Thyroid gland (tissue), 4 donors: Measurements from ENCODE around the gene SPRR4. TPM values are rescaled to one million over a fixed set of nuclear protein-coding genes. Genes with fewer than 3 reads are reported as not detected.

Source experiments
- DNase-seq, 2 donors: peaks; one replicate each; pipeline ENCODE4 v3.0.0-alpha.2; 2019
- H3K27ac ChIP-seq, 3 donors: fragments of 200-600 bp; sonication (generic); 1 replicate in 2 of 3; 2 replicates in 1 of 3; pipeline ENCODE4 v1.5.1; 2016 to 2019; ENCODE audit warnings: mild to moderate bottlenecking in 1 of 3, moderate library complexity in 1 of 3
- H3K27me3 ChIP-seq: fragments of 200-600 bp; sonication (generic); one replicate; pipeline ENCODE4 v1.5.1; 2019
- H3K36me3 ChIP-seq, 2 donors: fragments of 200-600 bp; sonication (generic); one replicate each; pipeline ENCODE4 v1.5.1; 2016 to 2019
- H3K4me1 ChIP-seq, 2 donors: fragments of 200-600 bp; sonication (generic); one replicate each; pipeline ENCODE4 v1.5.1; 2017 to 2019
- H3K4me3 ChIP-seq, 3 donors: fragments of 200-600 bp; sonication (generic); replicated peaks in 1 of 3; 1 replicate in 2 of 3; 2 replicates in 1 of 3; pipeline ENCODE4 v1.5.1; 2016; ENCODE audit warnings: mild to moderate bottlenecking in 1 of 3
- H3K9me3 ChIP-seq: fragments of 200-600 bp; sonication (generic); one replicate; pipeline ENCODE4 v1.5.1; 2017
- POLR2A ChIP-seq, 2 donors: fragments of 450-650 bp; IDR thresholded peaks; one replicate each; pipeline ENCODE4 v1.6.1; 2017; ENCODE audit warnings: antibody characterized with exemption in 2 of 2, mild to moderate bottlenecking in 2 of 2, moderate library complexity in 1 of 2
- WGBS, 2 donors: methylation state at CpG; one replicate each; pipeline ENCODE4 v1.1.5; 2017; 5-methylcytosine and 5-hydroxymethylcytosine counted together
- intact Hi-C: fragments of 100-400 bp; cut with DNase I; formaldehyde crosslinking; loops from one replicate; pipeline ENCODE4 v1.15.1; 2023
- total RNA-seq, 4 donors: library from RNA; depleted of rRNA; stranded (reverse); fragments of >200 nt; gene quantifications; one replicate each; pipeline ENCODE4 v1.2.3, GENCODE V29; 2016
- TF ChIP-seq, protein P1 (sequence below), 6 experiments: fragments of 200-600 bp in 3 of 6; fragments of 450-650 bp in 3 of 6; sonication (generic) in 3 of 6; IDR thresholded peaks; one replicate each; pipeline ENCODE4 v1.5.1; 2016 to 2019; ENCODE audit warnings: antibody characterized with exemption in 6 of 6, mild to moderate bottlenecking in 2 of 6, inconsistent platforms in 1 of 6, moderate library complexity in 1 of 6

Gene SPRR4
- total RNA-seq, 4 donors from 2014 or later: not detected

- no peak for DNase-seq
- no peaks in the 10 kb centered on the region for H3K9me3 ChIP-seq
- H3K4me3 ChIP-seq: no peak overlapping the region
- TF ChIP-seq, protein P1, sequence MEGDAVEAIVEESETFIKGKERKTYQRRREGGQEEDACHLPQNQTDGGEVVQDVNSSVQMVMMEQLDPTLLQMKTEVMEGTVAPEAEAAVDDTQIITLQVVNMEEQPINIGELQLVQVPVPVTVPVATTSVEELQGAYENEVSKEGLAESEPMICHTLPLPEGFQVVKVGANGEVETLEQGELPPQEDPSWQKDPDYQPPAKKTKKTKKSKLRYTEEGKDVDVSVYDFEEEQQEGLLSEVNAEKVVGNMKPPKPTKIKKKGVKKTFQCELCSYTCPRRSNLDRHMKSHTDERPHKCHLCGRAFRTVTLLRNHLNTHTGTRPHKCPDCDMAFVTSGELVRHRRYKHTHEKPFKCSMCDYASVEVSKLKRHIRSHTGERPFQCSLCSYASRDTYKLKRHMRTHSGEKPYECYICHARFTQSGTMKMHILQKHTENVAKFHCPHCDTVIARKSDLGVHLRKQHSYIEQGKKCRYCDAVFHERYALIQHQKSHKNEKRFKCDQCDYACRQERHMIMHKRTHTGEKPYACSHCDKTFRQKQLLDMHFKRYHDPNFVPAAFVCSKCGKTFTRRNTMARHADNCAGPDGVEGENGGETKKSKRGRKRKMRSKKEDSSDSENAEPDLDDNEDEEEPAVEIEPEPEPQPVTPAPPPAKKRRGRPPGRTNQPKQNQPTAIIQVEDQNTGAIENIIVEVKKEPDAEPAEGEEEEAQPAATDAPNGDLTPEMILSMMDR (IDR thresholded peaks at IDR 0.05): no peak
- no peak for TF ChIP-seq POLR2A (IDR thresholded peaks at IDR 0.05)
- H3K27me3 ChIP-seq: no peaks in the 10 kb centered on the region
- H3K27ac ChIP-seq: no peak overlapping the region
- 82 to 86% methylated on average over 1 of the region's 1 CpG for WGBS, 2 donors
- no peaks in the 10 kb centered on the region for H3K36me3 ChIP-seq
- intact Hi-C loops: no loop called here
- no peaks in the 10 kb centered on the region for H3K4me1 ChIP-seq
Measured at GRCh38 chr1:152964536-152964935, 5.9 kb upstream of the SPRR4 start.

- no peak overlapping the region for H3K4me3 ChIP-seq
- TF ChIP-seq, protein P1 (IDR thresholded peaks at IDR 0.05): no peak
- TF ChIP-seq POLR2A (IDR thresholded peaks at IDR 0.05): no peak
- no peaks in the 10 kb centered on the region for H3K36me3 ChIP-seq
- H3K4me1 ChIP-seq: no peaks in the 10 kb centered on the region
- no peaks in the 10 kb centered on the region for H3K27me3 ChIP-seq
- H3K9me3 ChIP-seq: no peaks in the 10 kb centered on the region
- no peak overlapping the region for H3K27ac ChIP-seq
- DNase-seq: no peak
- intact Hi-C loops: no loop called here
- 75 to 76% methylated on average over 4 of the region's 4 CpGs for WGBS, 2 donors
Measured at GRCh38 chr1:152965853-152966252, 4.6 kb upstream of the SPRR4 start.

DNA sequence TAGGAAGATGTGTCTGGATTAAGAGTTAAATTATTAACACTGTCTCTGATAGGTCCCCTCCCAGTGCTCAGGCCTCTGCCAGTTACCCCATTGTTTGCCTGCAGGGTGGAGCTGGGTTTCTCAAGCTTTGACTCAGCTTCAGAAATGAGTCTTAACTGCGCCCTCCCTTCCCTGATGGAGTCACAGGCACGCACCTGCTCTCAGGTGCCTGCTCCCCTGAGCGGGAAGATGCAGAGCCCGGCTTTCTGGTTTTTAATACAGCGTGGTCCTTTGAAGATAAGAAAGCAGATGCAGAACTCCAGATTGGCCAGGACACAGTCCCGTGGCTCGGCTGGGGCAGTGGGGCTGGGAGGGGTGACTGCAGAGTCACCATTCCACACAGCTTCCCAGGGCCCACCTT lies 3.2 kb upstream of the SPRR4 start:
- intact Hi-C loops: no loop called here
- Histone ChIP-seq H3K27ac (no peak overlapping the region), H3K27me3 (no peaks in the 10 kb centered on the region), H3K9me3 (no peaks in the 10 kb centered on the region), H3K36me3 (no peaks in the 10 kb centered on the region), H3K4me1 (no peaks in the 10 kb centered on the region), H3K4me3 (no peak overlapping the region)
- DNase-seq: no peak
- WGBS, 2 donors: 83 to 85% methylated on average over 7 of the region's 7 CpGs
- TF ChIP-seq, protein P1 (IDR thresholded peaks at IDR 0.05): no peak
- TF ChIP-seq POLR2A (IDR thresholded peaks at IDR 0.05): no peak

- TF ChIP-seq, protein P1 (IDR thresholded peaks at IDR 0.05): no peak
- no peak for TF ChIP-seq POLR2A (IDR thresholded peaks at IDR 0.05)
- intact Hi-C loops: no loop called here
- Histone ChIP-seq H3K9me3 (no peaks in the 10 kb centered on the region), H3K27ac (no peak overlapping the region), H3K27me3 (no peaks in the 10 kb centered on the region), H3K4me3 (no peak overlapping the region), H3K4me1 (no peaks in the 10 kb centered on the region), H3K36me3 (no peaks in the 10 kb centered on the region)
- no peak for DNase-seq
- 65% methylated on average over 2 of the region's 2 CpGs for WGBS, 2 donors
Measured at GRCh38 chr1:152968248-152968647, 2.2 kb upstream of the SPRR4 start.

GRCh38 chr1:152969036-152969435 lies 1.4 kb upstream of the SPRR4 start:
- WGBS, 2 donors: 74 to 87% methylated on average over 2 of the region's 2 CpGs

More at GRCh38 chr1:152969036-152969435, 1.4 kb upstream of the SPRR4 start:
- Histone ChIP-seq H3K27ac (no peak overlapping the region), H3K4me3 (no peak overlapping the region), H3K27me3 (no peaks in the 10 kb centered on the region), H3K36me3 (no peaks in the 10 kb centered on the region), H3K4me1 (no peaks in the 10 kb centered on the region), H3K9me3 (no peaks in the 10 kb centered on the region)
- DNase-seq: no peak
- TF ChIP-seq, protein P1 (IDR thresholded peaks at IDR 0.05): no peak
- no peak for TF ChIP-seq POLR2A (IDR thresholded peaks at IDR 0.05)
- intact Hi-C loops: no loop called here
